ENCODE data around the gene DBN1. TPM values are rescaled to one million over a fixed set of nuclear protein-coding genes. Genes with fewer than 3 reads are reported as not detected.

The DBN1 gene
- total RNA-seq, 6 donors from 2014 or later: 17.0 to 55.6 (median 30.1) TPM

DNA sequence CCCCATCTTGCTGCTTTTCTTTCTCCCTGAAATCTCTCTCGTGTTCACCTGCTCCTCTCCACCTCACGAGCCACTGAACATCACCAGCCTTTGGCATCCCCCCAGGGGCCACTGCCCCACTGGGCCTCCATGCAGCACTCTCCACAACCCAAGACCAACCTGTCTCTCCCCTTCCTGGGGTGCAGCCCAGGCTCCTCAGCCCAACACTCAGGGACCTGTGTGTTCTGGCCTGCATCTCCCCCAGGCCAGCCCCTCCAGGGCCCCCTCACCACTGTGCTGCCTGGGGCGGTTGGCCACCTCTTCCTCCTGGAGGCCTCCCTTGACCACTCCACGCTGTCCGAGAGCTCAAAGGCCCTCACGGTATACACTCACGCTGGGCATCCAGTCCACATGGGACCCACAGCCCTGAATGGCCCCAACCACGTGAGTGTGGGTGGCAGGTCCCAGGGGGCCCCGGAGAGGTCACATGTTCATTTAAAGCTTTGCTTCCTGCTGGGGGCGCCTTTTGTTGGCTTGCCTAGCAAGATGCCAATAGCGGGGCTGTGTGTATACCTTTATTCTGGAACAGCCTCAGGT lies 36.6 kb upstream of the DBN1 start:
- Histone ChIP-seq H3K27ac (peak overlapping the region; percentile 88 to 92 (median 92)), H3K36me3 (peaks cover 0 to 48% (median 45%) of the 10 kb centered on the region in 4 donors), H3K27me3 (no peaks in the 10 kb centered on the region), H3K4me1 (peaks cover 0 to 20% (median 13%) of the 10 kb centered on the region in 4 donors), H3K4me3 (peak overlapping the region in 3 of 4 donors; percentile 37 to 48 (median 47)), H3K9me3 (no peaks in the 10 kb centered on the region)
- DNase-seq (no peak), ATAC-seq (ENCODE audit: low FRiP score in 2 of 2) (peak; percentile 5 to 23)
- WGBS, 2 donors: 61 to 75% methylated on average over 10 to 11 of the region's 11 CpGs
- no peak for TF ChIP-seq EP300 (IDR thresholded peaks at IDR 0.05)
- TF ChIP-seq POLR2A (IDR thresholded peaks at IDR 0.05): no peak
- TF ChIP-seq POLR2AphosphoS5 (IDR thresholded peaks at IDR 0.05): no peak
- TF ChIP-seq CTCF (IDR thresholded peaks at IDR 0.05): no peak

GRCh38 chr5:177509381-177509951 lies 36.0 kb upstream of the DBN1 start, which contains the start of gene DOK3:
DOK3 (minus strand) TSS chr5:177509826; CDS start chr5:177509540, 286 bp downstream.
- TF ChIP-seq CTCF (IDR thresholded peaks at IDR 0.05) (no peak), POLR2AphosphoS5 (IDR thresholded peaks at IDR 0.05) (peak; percentile 32 to 55), EP300 (IDR thresholded peaks at IDR 0.05) (no peak), POLR2A (IDR thresholded peaks at IDR 0.05) (peak in 1 of 4 donors; percentile 58)
- Histone ChIP-seq H3K27ac (peak within 1 kb of the TSS; percentile 88 to 92 (median 92)), H3K36me3 (peaks cover 0 to 46% (median 42%) of the 10 kb centered on the region in 4 donors), H3K9me3 (no peaks in the 10 kb centered on the region), H3K4me1 (peaks cover 0 to 19% (median 13%) of the 10 kb centered on the region in 4 donors), H3K27me3 (no peaks in the 10 kb centered on the region), H3K4me3 (peak within 1 kb of the TSS in 3 of 4 donors; percentile 37 to 48 (median 47))
- 32 to 36% methylated on average over 9 to 16 of the region's 20 CpGs for WGBS, 2 donors
- ATAC-seq (ENCODE audit: low FRiP score in 2 of 2) (peak; percentile 63 to 75), DNase-seq (peak; percentile 70 to 89)

DNA sequence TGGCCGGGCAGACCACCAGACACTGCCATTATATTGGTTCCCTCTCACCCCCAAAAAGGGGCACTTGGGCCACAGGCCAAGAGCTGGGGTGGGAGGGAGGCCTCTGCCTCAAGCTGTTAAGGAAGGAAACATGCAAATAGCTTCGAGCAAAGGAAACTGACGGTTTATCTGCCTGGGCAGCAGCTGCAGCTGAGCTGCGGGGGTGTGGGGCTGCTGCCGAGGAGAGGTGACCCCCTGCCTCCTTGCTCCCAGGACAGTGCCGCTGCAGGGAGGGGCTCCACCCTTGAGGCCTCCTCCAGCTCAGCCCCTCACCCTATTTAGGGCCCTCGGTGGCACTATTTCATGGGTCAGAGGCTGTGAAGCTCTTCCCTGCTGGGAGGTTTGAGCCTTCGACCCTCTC lies 35.4 kb upstream of the DBN1 start:
- H3K9me3 ChIP-seq: no peaks in the 10 kb centered on the region
- TF ChIP-seq POLR2AphosphoS5 (IDR thresholded peaks at IDR 0.05) (no peak), POLR2A (IDR thresholded peaks at IDR 0.05) (no peak), CTCF (IDR thresholded peaks at IDR 0.05) (no peak)
- no peaks in the 10 kb centered on the region for H3K27me3 ChIP-seq
- peaks cover 0 to 19% (median 13%) of the 10 kb centered on the region in 4 donors for H3K4me1 ChIP-seq
- H3K27ac ChIP-seq: peak overlapping the region; percentile 88 to 92 (median 92)
- DNase-seq (no peak), ATAC-seq (ENCODE audit: low FRiP score in 2 of 2) (no peak)
- H3K36me3 ChIP-seq: peaks cover 0 to 46% (median 39%) of the 10 kb centered on the region in 4 donors
- 23 to 29% methylated on average over 4 to 8 of the region's 8 CpGs for WGBS, 2 donors
- H3K4me3 ChIP-seq: peak overlapping the region in 3 of 4 donors; percentile 37 to 48 (median 47)

DNA sequence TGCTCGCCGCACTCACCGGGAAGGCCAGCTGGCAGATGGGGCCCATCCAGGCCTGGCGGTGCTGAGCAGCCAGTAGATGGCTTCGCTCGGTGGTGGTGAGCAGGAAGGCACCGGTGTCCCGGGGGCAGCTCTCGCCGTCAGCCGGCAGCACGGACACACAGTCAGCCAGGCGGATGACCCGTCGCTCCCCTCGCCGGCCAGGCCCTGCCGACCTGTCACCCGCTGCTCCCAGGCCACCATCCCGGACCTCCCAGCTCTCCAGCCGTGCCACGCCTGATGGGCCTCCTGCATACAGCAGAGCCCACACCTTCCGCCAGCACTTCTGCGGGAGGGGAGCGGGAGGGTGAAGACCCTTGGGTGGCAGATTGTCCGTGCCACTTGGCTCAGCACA lies 34.8 kb upstream of the DBN1 start:
- Histone ChIP-seq H3K9me3 (no peaks in the 10 kb centered on the region), H3K27ac (peak overlapping the region; percentile 88 to 92 (median 92)), H3K4me3 (peak overlapping the region in 3 of 4 donors; percentile 37 to 48 (median 47)), H3K36me3 (peaks cover 0 to 41% (median 33%) of the 10 kb centered on the region in 4 donors), H3K4me1 (peaks cover 0 to 19% (median 13%) of the 10 kb centered on the region in 4 donors), H3K27me3 (no peaks in the 10 kb centered on the region)
- no peak for ATAC-seq (ENCODE audit: low FRiP score in 2 of 2)
- DNase-seq: no peak
- 64 to 65% methylated on average over 15 of the region's 26 CpGs for WGBS, 2 donors
- no peak for TF ChIP-seq POLR2AphosphoS5 (IDR thresholded peaks at IDR 0.05)

DNA sequence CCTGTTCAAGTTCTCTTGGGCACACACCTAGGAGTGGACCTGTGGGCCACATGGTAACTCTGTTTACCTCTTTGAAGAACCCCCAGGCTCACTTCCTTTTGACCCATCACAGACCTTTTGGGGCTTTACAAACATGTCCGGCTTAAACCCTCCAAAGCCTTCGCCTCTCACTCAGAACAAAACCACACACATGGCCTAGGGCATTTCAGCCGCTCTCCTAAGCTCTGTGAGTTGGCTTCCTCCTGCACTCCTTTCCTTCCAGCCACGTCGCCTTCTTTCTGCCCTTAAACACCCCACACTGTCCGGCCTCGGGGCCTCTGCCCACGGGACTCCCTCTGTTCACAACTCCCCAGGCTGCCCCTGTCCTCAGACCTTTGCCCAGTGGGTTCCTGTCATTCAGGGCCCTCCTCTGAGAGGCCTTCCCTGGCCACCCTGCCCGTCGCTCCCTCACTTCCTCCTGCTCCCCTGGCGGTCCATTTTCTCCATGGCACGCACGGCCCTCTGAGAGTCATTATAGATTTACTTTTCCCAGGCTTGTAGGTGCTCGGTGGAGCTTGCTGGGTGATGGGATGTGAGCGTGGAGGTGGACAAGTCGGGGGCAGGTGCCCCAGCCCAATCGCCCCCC lies 34.3 kb upstream of the DBN1 start:
- no peak for DNase-seq
- 73 to 76% methylated on average over 17 of the region's 17 CpGs for WGBS, 2 donors
- TF ChIP-seq EP300 (IDR thresholded peaks at IDR 0.05) (no peak), CTCF (IDR thresholded peaks at IDR 0.05) (peak in 2 of 6 experiments; percentile 16 to 36), POLR2A (IDR thresholded peaks at IDR 0.05) (no peak), POLR2AphosphoS5 (IDR thresholded peaks at IDR 0.05) (no peak)
- Histone ChIP-seq H3K27ac (peak overlapping the region; percentile 88 to 92 (median 92)), H3K27me3 (no peaks in the 10 kb centered on the region), H3K4me3 (peak overlapping the region in 3 of 4 donors; percentile 37 to 48 (median 47)), H3K4me1 (peaks cover 0 to 19% (median 13%) of the 10 kb centered on the region in 4 donors), H3K36me3 (peaks cover 0 to 36% (median 28%) of the 10 kb centered on the region in 4 donors), H3K9me3 (no peaks in the 10 kb centered on the region)
- peak; percentile 0 to 16 for ATAC-seq (ENCODE audit: low FRiP score in 2 of 2)
